Measurements from ENCODE around the gene SMCP.

SMCP gene

GRCh38 chr1:152907686-152908601 lies 29.8 kb downstream of the SMCP start, which contains the start of gene IVL:
IVL (plus strand) TSS chr1:152908546; CDS start chr1:152909798, 1,252 bp downstream.
- no peaks in the 10 kb centered on the region for H3K9me3 ChIP-seq (ENCODE audit: control insufficient read depth, insufficient read depth, low read length)
- no peaks in the 10 kb centered on the region for H4K20me1 ChIP-seq (ENCODE audit: control insufficient read depth, insufficient read depth, low read depth, low read length)
- no peak within 1 kb of the TSS for H3K4me2 ChIP-seq (ENCODE audit: low read length)
- no peak within 1 kb of the TSS for H3K27ac ChIP-seq (ENCODE audit: low read depth, low read length)
- no peaks in the 10 kb centered on the region for H3K36me3 ChIP-seq (ENCODE audit: control insufficient read depth, low read length)
- H3K27me3 ChIP-seq (ENCODE audit: control insufficient read depth, low read length), result no peaks in the 10 kb centered on the region
- no peaks in the 10 kb centered on the region for H3K4me1 ChIP-seq (ENCODE audit: control insufficient read depth, low read length)
- no peaks in the 10 kb centered on the region for H3F3A ChIP-seq (ENCODE audit: control insufficient read depth, insufficient read depth)
- no peaks in the 10 kb centered on the region for H3K9me2 ChIP-seq (replicated peaks; ENCODE audit: control insufficient read depth, low read length)
- no peak within 1 kb of the TSS for H3K4me3 ChIP-seq (ENCODE audit: low read length)
- no peaks in the 10 kb centered on the region for H3K79me2 ChIP-seq (ENCODE audit: control insufficient read depth, low read length)
- TF ChIP-seq EZH2phosphoT487 (IDR thresholded peaks at IDR 0.05; ENCODE audit: borderline replicate concordance, low read length) (no peak), CTCF (IDR thresholded peaks at IDR 0.05; ENCODE audit: low read depth, low read length, poor library complexity, severe bottlenecking) (no peak)

DNA sequence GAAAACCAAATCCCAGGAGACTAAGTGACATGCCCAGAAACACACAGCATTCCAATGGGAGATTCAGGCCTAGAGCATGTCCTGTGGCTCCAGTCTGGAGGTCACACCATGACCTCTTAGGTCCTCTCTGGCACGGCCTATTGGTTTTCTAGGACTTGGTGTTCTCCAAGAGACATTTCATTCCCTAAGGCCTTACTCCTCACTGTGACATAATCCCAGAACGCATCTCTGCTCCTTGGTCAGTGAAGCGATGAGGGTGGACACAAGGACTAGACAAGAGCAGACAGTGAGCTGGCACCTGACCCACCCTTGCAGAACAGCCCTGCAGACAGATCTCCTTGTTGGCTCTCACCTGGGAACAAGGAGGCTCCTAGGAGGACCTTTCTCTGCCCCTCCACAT lies 31.1 kb downstream of the SMCP start:
- Histone ChIP-seq H3K9me3 (ENCODE audit: control insufficient read depth, insufficient read depth, low read length) (no peaks in the 10 kb centered on the region), H3K4me1 (ENCODE audit: control insufficient read depth, low read length) (no peaks in the 10 kb centered on the region), H3K36me3 (ENCODE audit: control insufficient read depth, low read length) (no peaks in the 10 kb centered on the region), H3K27ac (ENCODE audit: low read depth, low read length) (no peak overlapping the region), H3K4me2 (ENCODE audit: low read length) (no peak overlapping the region), H3K27me3 (ENCODE audit: control insufficient read depth, low read length) (no peaks in the 10 kb centered on the region), H3K9me2 (replicated peaks; ENCODE audit: control insufficient read depth, low read length) (no peaks in the 10 kb centered on the region), H3F3A (ENCODE audit: control insufficient read depth, insufficient read depth) (no peaks in the 10 kb centered on the region), H3K4me3 (ENCODE audit: low read length) (no peak overlapping the region), H3K79me2 (ENCODE audit: control insufficient read depth, low read length) (no peaks in the 10 kb centered on the region), H4K20me1 (ENCODE audit: control insufficient read depth, insufficient read depth, low read depth, low read length) (no peaks in the 10 kb centered on the region)
- TF ChIP-seq CTCF (IDR thresholded peaks at IDR 0.05; ENCODE audit: low read depth, low read length, poor library complexity, severe bottlenecking) (no peak), EZH2phosphoT487 (IDR thresholded peaks at IDR 0.05; ENCODE audit: borderline replicate concordance, low read length) (no peak)

DNA sequence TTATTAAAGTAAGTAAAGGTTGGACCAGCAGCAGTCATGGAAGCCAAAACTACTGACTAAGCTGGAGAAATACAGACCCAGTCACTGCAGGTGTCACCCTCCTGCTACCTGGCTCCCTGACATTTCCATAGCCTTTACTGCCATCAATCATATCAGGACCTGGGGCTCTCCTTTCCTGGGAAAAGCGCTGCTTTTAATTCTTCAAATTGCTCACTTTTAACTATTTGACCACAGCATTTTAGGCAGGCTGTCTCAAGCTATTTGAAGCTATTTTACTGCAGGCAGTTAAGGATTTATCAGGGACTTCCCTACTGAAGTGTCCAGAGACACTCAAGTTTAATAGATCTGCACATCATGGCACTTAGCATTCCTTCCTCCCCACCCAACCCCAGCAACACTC lies 34.3 kb downstream of the SMCP start:
- H4K20me1 ChIP-seq (ENCODE audit: control insufficient read depth, insufficient read depth, low read depth, low read length), result no peaks in the 10 kb centered on the region
- H3K9me3 ChIP-seq (ENCODE audit: control insufficient read depth, insufficient read depth, low read length), result no peaks in the 10 kb centered on the region
- H3K9me2 ChIP-seq (replicated peaks; ENCODE audit: control insufficient read depth, low read length), result no peaks in the 10 kb centered on the region
- no peaks in the 10 kb centered on the region for H3K36me3 ChIP-seq (ENCODE audit: control insufficient read depth, low read length)
- H3K27ac ChIP-seq (ENCODE audit: low read depth, low read length), result no peak overlapping the region
- H3K27me3 ChIP-seq (ENCODE audit: control insufficient read depth, low read length), result no peaks in the 10 kb centered on the region
- TF ChIP-seq CTCF (IDR thresholded peaks at IDR 0.05; ENCODE audit: low read depth, low read length, poor library complexity, severe bottlenecking) (no peak), EZH2phosphoT487 (IDR thresholded peaks at IDR 0.05; ENCODE audit: borderline replicate concordance, low read length) (no peak)
- no peaks in the 10 kb centered on the region for H3K4me1 ChIP-seq (ENCODE audit: control insufficient read depth, low read length)
- H3K4me3 ChIP-seq (ENCODE audit: low read length), result no peak overlapping the region
- no peak overlapping the region for H3K4me2 ChIP-seq (ENCODE audit: low read length)
- no peaks in the 10 kb centered on the region for H3F3A ChIP-seq (ENCODE audit: control insufficient read depth, insufficient read depth)
- H3K79me2 ChIP-seq (ENCODE audit: control insufficient read depth, low read length), result no peaks in the 10 kb centered on the region

All from DOHH2 (cell line).